K562 (cell line): ENCODE results near the gene CALD1. TPM values are rescaled to one million over a fixed set of nuclear protein-coding genes. Genes with fewer than 3 reads are reported as not detected.

ENCODE experiments used
- ATAC-seq: fragments of 200-7000 bp; cut with Tn5 transposase; 3 replicates; pipeline ENCODE4 v1.9.1; 2020; ENCODE audit warnings: moderate library complexity
- BruUV-seq: library from RNA; stranded (reverse); fragments of 400-500 nt; replicated peaks from 2 replicates; lab custom pipeline; 2021; lab: Mats Ljungman, UMichigan
- CTCF ChIA-PET: fragments of 300-600 bp; formaldehyde crosslinking; extraction: SDS; loops from one replicate; lab custom pipeline; 2021; ENCODE audit warnings: low intra/inter-chr PET ratio; lab: Yijun Ruan, JAX
- POLR2A ChIA-PET: fragments of 300-600, 350-650 bp; sonication (Branson Sonifier 250); formaldehyde crosslinking; extraction: SDS; loops from one replicate; lab custom pipeline; 2021; ENCODE audit warnings: antibody characterized with exemption, inconsistent platforms; lab: Yijun Ruan, JAX
- DNase-seq, 4 experiments: peaks; one replicate each; pipeline versions ENCODE4 v3.0.0 to v3.0.0-alpha.2; 2011 to 2018; ENCODE audit warnings: low spot score in 3 of 4, mixed read lengths in 3 of 4; ENCODE audit errors: extremely low read depth in 1 of 4
- FAIRE-seq: peaks from 2 replicates; lab custom pipeline; 2011; peaks lifted over from hg19 to GRCh38; lab: Jason Lieb, UNC
- H2AFZ ChIP-seq: 2 replicates; pipeline ENCODE4 v1.6.0; 2011; ENCODE audit warnings: low read depth, low read length, control low read depth, inconsistent platforms
- H3K27ac ChIP-seq: fragments of 200-600 bp; 3 replicates; pipeline ENCODE4 v1.8.0; 2011; ENCODE audit warnings: low read depth, mild to moderate bottlenecking, control low read depth, inconsistent platforms, low read length, moderate library complexity, mixed read lengths; ENCODE audit errors: extremely low read depth
- H3K27me3 ChIP-seq, 2 experiments: fragments of 300-600 bp in 1 of 2; 2 replicates in 1 of 2; 3 replicates in 1 of 2; pipeline versions ENCODE4 v1.6.0 to v1.8.0; 2011; ENCODE audit warnings: inconsistent platforms in 2 of 2, low read length in 2 of 2, mild to moderate bottlenecking in 1 of 2, mixed read lengths in 1 of 2, moderate library complexity in 1 of 2; ENCODE audit not compliant: control insufficient read depth in 2 of 2, insufficient read depth in 2 of 2
- H3K36me3 ChIP-seq: fragments of 300-600 bp; 3 replicates; pipeline ENCODE4 v1.8.0; 2011; ENCODE audit warnings: mild to moderate bottlenecking, low read length, inconsistent platforms; ENCODE audit not compliant: control insufficient read depth, insufficient read depth
- H3K4me1 ChIP-seq, 2 experiments: fragments of 200-600 bp in 1 of 2; replicated peaks in 1 of 2; 2 replicates in 1 of 2; 3 replicates in 1 of 2; pipeline versions ENCODE4 v1.5.1 to v1.8.0; 2011; ENCODE audit warnings: inconsistent platforms in 2 of 2, low read length in 2 of 2, mild to moderate bottlenecking in 1 of 2, mixed read lengths in 1 of 2, moderate library complexity in 1 of 2; ENCODE audit not compliant: control insufficient read depth in 2 of 2, insufficient read depth in 2 of 2
- H3K4me2 ChIP-seq: 2 replicates; pipeline ENCODE4 v1.6.1; 2011; ENCODE audit warnings: low read length, control low read depth, inconsistent platforms, mixed read lengths; ENCODE audit not compliant: insufficient read depth
- H3K4me3 ChIP-seq: fragments of 200-600 bp; sonication (generic), shearing (Covaris generic); 2 replicates; pipeline ENCODE4 v1.5.1; 2016; ENCODE audit warnings: control low read depth, inconsistent platforms
- H3K79me2 ChIP-seq: fragments of 200-600 bp; 3 replicates; pipeline ENCODE4 v1.8.0; 2011; ENCODE audit warnings: low read length, inconsistent platforms; ENCODE audit not compliant: control insufficient read depth, insufficient read depth
- H3K9ac ChIP-seq, 2 experiments: 2 replicates each; pipeline versions ENCODE4 v1.6.0 to v1.6.1; 2011; ENCODE audit warnings: low read depth in 2 of 2, low read length in 2 of 2, control low read depth in 1 of 2, inconsistent platforms in 1 of 2, mild to moderate bottlenecking in 1 of 2, mixed read lengths in 1 of 2; ENCODE audit not compliant: insufficient read depth in 1 of 2
- H3K9me1 ChIP-seq: one replicate; pipeline ENCODE4 v1.6.0; 2011; ENCODE audit warnings: inconsistent platforms, mild to moderate bottlenecking, low read length, moderate library complexity; ENCODE audit not compliant: control insufficient read depth, insufficient read depth
- H3K9me3 ChIP-seq: replicated peaks from 2 replicates; pipeline ENCODE4 v1.5.1; 2011; ENCODE audit warnings: low read depth, low read length, inconsistent platforms; ENCODE audit not compliant: control insufficient read depth, insufficient read depth
- H4K20me1 ChIP-seq: replicated peaks from 2 replicates; pipeline ENCODE4 v1.6.1; 2011; ENCODE audit warnings: low read length, inconsistent platforms, mixed read lengths; ENCODE audit not compliant: control insufficient read depth, insufficient read depth
- BRCA1 ChIP-seq, 2 experiments: fragments of 450-650 bp in 1 of 2; sonication (generic) in 1 of 2; formaldehyde crosslinking in 1 of 2; IDR thresholded peaks; 2 replicates each; pipeline versions ENCODE4 v1.5.0 to v1.6.1; 2017 to 2020; ENCODE audit warnings: mild to moderate bottlenecking in 1 of 2, missing genetic modification reagents in 1 of 2
- CTCF ChIP-seq, 3 experiments: IDR thresholded peaks in 2 of 3; conservative IDR thresholded peaks in 1 of 3; 2 replicates each; pipeline ENCODE4 v1.5.1; 2011 to 2012; ENCODE audit warnings: low read length in 3 of 3, mild to moderate bottlenecking in 3 of 3, control low read depth in 2 of 3, improper control_type of control experiment in 1 of 3, inconsistent platforms in 1 of 3, low read depth in 1 of 3, mixed read lengths in 1 of 3, moderate library complexity in 1 of 3; ENCODE audit not compliant: insufficient read depth in 2 of 3
- MBD2 ChIP-seq: sonication (generic); IDR thresholded peaks from 2 replicates; pipeline ENCODE4 v1.6.1; 2016; ENCODE audit warnings: low read depth, borderline replicate concordance
- NFIC ChIP-seq: fragments of 450-650 bp; IDR thresholded peaks from 2 replicates; pipeline ENCODE4 v1.6.1; 2017; ENCODE audit warnings: mild to moderate bottlenecking, inconsistent platforms
- RAD21 ChIP-seq, 2 experiments: fragments of 250-450 bp in 1 of 2; fragments of 450-650 bp in 1 of 2; sonication (Bioruptor Pico) in 1 of 2; formaldehyde crosslinking in 1 of 2; IDR thresholded peaks in 1 of 2; conservative IDR thresholded peaks in 1 of 2; 2 replicates each; pipeline versions ENCODE4 v1.4.0 to v1.8.0; 2020 to 2022; ENCODE audit warnings: mild to moderate bottlenecking in 2 of 2, moderate library complexity in 1 of 2
- ZBTB17 ChIP-seq: fragments of 450-650 bp; formaldehyde crosslinking; IDR thresholded peaks from 2 replicates; pipeline ENCODE4 v1.4.0; 2020; ENCODE audit warnings: mild to moderate bottlenecking
- ZNF253 ChIP-seq: fragments of 250-450 bp; sonication (Bioruptor Pico); conservative IDR thresholded peaks from 2 replicates; pipeline ENCODE4 v1.6.1; 2021; ENCODE audit warnings: mild to moderate bottlenecking
- ZNF589 ChIP-seq: fragments of 200-800 bp; sonication (Bioruptor generic); IDR thresholded peaks from 2 replicates; pipeline ENCODE4 v1.6.1; 2016; ENCODE audit warnings: low read depth, missing genetic modification characterization, missing compliant biosample characterization
- WGBS: fragments of 100-300 bp; shearing (Covaris generic); methylation state at CpG from one replicate; pipeline ENCODE4 v1.1.6; 2016; ENCODE audit warnings: low coverage, mixed read lengths; ENCODE audit not compliant: insufficient coverage; ENCODE audit errors: missing lambda C conversion rate; 5-methylcytosine and 5-hydroxymethylcytosine counted together
- in situ Hi-C: fragments of 300-500 bp; cut with MboI; formaldehyde crosslinking; loops from 4 replicates; pipeline ENCODE4 v1.15.0; 2018; ENCODE audit warnings: inconsistent platforms, mixed read lengths
- intact Hi-C: fragments of 100-400 bp; cut with micrococcal nuclease; formaldehyde crosslinking; loops from 2 replicates; pipeline ENCODE4 v1.14.2; 2022
- polyA plus RNA-seq, 8 experiments: library from polyadenylated mRNA; depleted of rRNA in 4 of 8; stranded (reverse) in 5 of 8; unstranded in 3 of 8; fragments of >200 nt; fragmentation: Nextera tagmentation in 2 of 8; fragmentation: Illumina TruSeq in 1 of 8; extraction: Ambion mirVana in 2 of 8; extraction: Trizol in 1 of 8; gene quantifications; 2 replicates each; pipeline versions ENCODE4 v1.2.1 to v1.2.3, GENCODE V29; 2011 to 2014; ENCODE audit warnings: inconsistent platforms in 1 of 8, missing spikeins in 1 of 8
- total RNA-seq, 7 experiments: library from RNA; depleted of rRNA in 6 of 7; stranded (reverse); fragments of >200 nt in 6 of 7; fragmentation: Illumina TruSeq in 2 of 7; extraction: Trizol in 2 of 7; gene quantifications; 2 replicates each; pipeline versions ENCODE4 v1.2.1 to v1.2.3, GENCODE V29; 2011 to 2021; ENCODE audit warnings: low replicate concordance in 1 of 7

Gene CALD1
- total and polyA plus RNA-seq, 9 of the 15 experiments (the other 6 are each of a cell fraction or from before 2014, with no cell fraction given), result 0.40 TPM; not detected in 8

GRCh38 chr7:134845461-134845860 lies 66.0 kb downstream of the CALD1 start:
- no peak overlapping the region for H3K27ac ChIP-seq
- no peak overlapping the region for H3K9ac ChIP-seq
- TF ChIP-seq RAD21 (CRISPR knock-in tag; conservative IDR thresholded peaks at IDR 0.05 in 1 of 2, IDR thresholded peaks at IDR 0.05 in 1 of 2), result peak in 1 of 2 experiments; percentile 52; a peak in 2 of 4 replicates
- TF ChIP-seq MBD2, result no peak
- no peak for TF ChIP-seq ZNF253 (CRISPR knock-in tag)
- TF ChIP-seq NFIC, result no peak
- TF ChIP-seq CTCF (IDR thresholded peaks at IDR 0.05 in 2 of 3, conservative IDR thresholded peaks at IDR 0.05 in 1 of 3; ENCODE audit: insufficient read depth in 2 of 3, low read depth in 1 of 3, low read length in 3 of 3), result peak; percentile 52 to 70 (median 61)
- no peak for TF ChIP-seq BRCA1 (IDR thresholded peaks at IDR 0.05)
- TF ChIP-seq BRCA1 (CRISPR knock-in tag; IDR thresholded peaks at IDR 0.05), result no peak
- TF ChIP-seq ZBTB17 (CRISPR knock-in tag), result no peak
- TF ChIP-seq ZNF589 (CRISPR knock-in tag), result no peak
- no peaks in the 10 kb centered on the region for H3K79me2 ChIP-seq
- intact Hi-C loops, result loop anchor here (1.0 kb wide), 1 partner anchor 212 kb away; no protein-coding TSS in a partner anchor
- peak; percentile 75 for FAIRE-seq
- DNase-seq, result peak in 3 of 4 experiments; percentile 21 to 36 (median 34)
- H3K9me1 ChIP-seq, result no peaks in the 10 kb centered on the region
- 0% methylated on average over 3 of the region's 3 CpGs for WGBS
- no TSS peak for BruUV-seq
- ChIA-PET CTCF (interaction anchor here (0.6 kb wide), 2 partner anchors 99 to 144 kb away, joined by 3 read pairs; no protein-coding TSS in a partner anchor), POLR2A (interaction anchor here (1.4 kb wide), 1 partner anchor 11 kb away, joined by 5 read pairs; no protein-coding TSS in a partner anchor)
- no peak overlapping the region for H2AFZ ChIP-seq
- H3K4me3 ChIP-seq, result no peak overlapping the region
- no peaks in the 10 kb centered on the region for H3K36me3 ChIP-seq
- in situ Hi-C loops, result no loop called here
- no peaks in the 10 kb centered on the region for H4K20me1 ChIP-seq
- H3K27me3 ChIP-seq, result peaks cover 9 to 12% of the 10 kb centered on the region in 2 experiments; a peak in 3 of 5 replicates
- H3K9me3 ChIP-seq, result no peaks in the 10 kb centered on the region
- no peak overlapping the region for H3K4me2 ChIP-seq
- H3K4me1 ChIP-seq, result no peaks in the 10 kb centered on the region
- peak; percentile 94 for ATAC-seq
